ENCODE results near the gene PPM1M.

PPM1M gene

DNA sequence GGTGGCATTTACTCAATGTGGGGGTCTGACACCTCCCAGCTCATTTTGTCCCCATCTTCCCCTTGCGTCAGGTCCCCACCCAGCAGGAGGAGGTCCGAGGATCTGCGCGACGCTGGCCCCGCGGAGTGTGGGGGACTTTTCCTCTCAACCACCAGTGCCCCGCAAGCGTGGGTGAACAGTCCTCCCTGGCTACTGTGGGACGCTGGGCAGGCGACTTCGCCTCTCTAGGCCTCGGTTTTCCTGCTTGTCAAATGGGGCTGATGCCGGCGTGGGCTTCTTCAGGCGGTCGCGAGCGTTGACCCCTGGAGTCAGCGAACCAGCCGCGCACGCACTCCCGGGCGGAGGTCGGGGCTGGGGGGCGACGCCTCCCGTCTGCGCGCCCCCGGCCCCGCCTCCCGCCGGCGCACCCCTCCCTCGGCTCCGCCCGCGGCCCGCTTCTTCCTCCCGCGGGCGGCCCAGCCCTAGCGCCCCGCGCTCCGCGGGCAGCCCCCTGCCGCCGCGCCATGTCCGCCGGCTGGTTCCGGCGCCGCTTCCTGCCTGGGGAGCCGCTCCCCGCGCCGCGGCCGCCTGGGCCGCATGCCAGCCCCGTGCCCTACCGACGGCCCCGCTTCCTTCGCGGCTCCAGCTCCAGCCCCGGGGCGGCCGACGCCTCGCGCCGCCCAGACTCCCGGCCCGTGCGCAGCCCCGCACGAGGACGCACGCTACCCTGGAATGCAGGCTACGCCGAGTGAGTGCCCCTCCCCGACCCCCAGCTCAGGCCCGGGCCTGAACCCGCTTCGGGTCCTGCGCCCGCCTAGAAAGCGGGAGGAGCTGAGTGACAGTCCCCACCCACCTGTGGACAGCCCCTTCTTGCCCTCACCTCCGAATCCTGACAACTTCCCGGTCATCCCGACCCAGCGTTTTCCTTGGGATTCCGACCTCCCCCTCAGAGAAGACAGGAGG, at the start of gene PPM1M:
Gene PPM1M (plus strand): TSS at position 438 of the 942 bp plus-strand sequence. CDS start 66 bp downstream, at position 504.
- DNase-seq, result no peak

DNA sequence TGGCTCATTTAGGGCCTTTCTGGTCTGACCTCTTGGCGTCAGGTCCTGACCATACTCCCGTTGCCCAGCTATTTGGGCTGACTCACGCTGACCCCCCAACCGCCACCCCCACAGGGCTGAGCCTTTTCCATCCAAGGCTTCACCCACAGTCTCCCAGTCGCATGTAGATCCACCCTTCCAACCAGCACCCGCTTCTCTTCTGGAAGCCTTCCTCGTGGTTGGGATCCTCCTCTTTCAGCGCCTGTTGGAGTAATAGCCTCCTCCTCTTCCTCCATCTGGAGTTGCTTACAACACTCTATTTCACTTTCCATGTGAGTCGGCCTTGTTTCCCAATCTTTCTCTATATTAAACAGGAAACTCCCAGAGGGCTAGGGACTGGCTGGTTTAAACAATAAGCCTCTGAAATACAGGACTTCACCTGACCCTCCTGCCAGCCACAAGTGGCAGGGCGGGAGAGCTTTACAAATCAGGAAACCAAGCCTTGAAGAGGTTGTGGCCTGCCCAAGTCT, 49.7 kb upstream of the PPM1M start:
- no peak for DNase-seq

GRCh38 chr3:52196977-52197376, 48.6 kb upstream of the PPM1M start:
- no peak for DNase-seq

DNA sequence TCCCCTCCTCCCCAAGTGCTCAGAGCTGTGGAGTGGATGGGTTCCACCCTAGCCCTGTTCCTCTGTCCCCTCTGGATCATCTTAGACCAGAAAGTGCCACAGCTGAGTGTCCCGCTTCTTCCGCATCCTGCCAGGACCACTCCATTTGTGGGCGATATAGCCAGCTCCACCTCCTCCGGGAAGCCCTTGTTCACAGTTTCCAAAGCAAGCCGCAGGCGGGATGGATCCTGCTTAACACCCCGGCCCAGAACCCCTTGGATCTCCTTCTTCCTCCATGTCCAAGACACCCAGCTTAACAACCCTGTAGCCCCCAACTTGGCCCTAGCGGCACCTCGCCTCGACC, 48.1 kb upstream of the PPM1M start:
- no peak for DNase-seq

GRCh38 chr3:52197842-52198625, 47.5 kb upstream of the PPM1M start, which contains the start of gene ALAS1:
Gene ALAS1 (plus strand): TSS chr3:52198160. CDS start chr3:52199242, 1,082 bp downstream.
- peak; percentile 80 for DNase-seq

GRCh38 chr3:52198643-52199608, 46.6 kb upstream of the PPM1M start:
- no peak for DNase-seq

DNA sequence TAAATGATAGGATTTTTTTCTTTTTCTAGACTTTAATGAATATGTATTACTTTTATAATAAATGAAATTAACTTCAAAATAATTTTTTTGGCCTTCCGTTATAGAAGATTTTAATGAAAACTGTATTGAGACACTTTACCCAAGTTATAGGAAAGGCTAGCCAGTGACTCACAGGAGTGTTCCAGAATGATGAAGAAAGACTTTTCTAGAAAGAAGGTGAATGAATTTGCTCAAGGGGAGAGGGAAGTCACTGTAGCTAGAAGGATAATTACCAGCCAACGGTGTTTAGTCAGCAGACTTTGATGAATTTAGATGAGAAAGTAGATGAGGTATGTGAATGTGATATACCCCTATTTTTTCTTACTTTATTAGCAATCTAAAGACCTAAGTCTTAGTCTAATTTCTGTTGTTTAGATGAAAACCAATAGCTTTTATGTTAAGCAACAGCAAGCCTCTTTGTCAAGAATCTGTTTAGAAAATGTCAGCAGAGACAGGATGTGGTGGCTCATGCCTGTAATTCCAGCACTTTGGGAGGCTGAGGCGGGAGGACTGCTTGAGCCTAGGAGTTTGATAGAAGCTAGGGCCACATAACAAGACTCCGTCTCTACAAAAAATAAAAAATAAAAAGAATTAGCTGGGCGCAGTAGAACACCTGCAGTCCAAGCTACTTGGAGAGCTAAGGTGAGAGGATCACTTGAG, 44.4 kb upstream of the PPM1M start:
- DNase-seq, result no peak

GRCh38 chr3:52202384-52203077, 43.0 kb upstream of the PPM1M start:
- DNase-seq, result no peak

DNA sequence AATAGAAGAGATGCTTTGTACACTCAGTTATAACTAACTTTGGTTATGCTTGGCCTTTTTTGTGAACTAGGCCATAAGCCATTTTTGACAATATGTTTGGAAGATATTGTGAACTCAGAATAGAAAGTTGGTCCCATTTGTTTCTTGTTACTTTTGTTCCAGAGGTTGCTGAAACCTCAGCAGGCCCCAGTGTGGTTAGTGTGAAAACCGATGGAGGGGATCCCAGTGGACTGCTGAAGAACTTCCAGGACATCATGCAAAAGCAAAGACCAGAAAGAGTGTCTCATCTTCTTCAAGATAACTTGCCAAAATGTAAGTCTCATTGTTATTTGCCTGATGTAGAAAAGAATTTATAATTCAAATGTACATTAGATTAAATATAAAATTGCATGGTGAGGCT, 41.9 kb upstream of the PPM1M start:
- DNase-seq, result no peak

DNA sequence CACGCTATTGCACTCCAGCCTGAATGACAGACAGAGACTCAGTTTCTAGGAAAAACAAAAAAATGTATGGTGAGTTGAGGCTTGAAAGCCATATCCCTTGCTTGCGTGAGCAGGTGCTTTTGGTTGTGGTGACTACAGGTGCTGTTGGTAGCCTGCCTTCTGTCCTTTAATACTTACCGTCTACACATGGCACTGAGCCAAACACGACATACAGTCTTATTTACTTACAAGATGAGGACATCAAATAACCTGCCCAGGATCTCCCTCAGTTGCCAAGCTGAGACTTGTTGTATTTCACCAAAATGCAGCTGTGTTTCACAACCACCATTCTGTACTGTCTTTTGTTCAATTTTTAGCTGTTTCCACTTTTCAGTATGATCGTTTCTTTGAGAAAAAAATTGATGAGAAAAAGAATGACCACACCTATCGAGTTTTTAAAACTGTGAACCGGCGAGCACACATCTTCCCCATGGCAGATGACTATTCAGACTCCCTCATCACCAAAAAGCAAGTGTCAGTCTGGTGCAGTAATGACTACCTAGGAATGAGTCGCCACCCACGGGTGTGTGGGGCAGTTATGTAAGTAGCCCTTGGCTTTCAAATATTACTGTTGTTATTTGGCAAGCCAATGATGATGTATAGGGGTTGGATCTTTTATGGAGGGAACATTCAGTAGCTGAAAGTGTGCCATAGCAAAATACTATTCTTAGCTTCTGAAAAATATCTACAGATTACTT, 41.1 kb upstream of the PPM1M start:
- peak; percentile 79 for DNase-seq

DNA sequence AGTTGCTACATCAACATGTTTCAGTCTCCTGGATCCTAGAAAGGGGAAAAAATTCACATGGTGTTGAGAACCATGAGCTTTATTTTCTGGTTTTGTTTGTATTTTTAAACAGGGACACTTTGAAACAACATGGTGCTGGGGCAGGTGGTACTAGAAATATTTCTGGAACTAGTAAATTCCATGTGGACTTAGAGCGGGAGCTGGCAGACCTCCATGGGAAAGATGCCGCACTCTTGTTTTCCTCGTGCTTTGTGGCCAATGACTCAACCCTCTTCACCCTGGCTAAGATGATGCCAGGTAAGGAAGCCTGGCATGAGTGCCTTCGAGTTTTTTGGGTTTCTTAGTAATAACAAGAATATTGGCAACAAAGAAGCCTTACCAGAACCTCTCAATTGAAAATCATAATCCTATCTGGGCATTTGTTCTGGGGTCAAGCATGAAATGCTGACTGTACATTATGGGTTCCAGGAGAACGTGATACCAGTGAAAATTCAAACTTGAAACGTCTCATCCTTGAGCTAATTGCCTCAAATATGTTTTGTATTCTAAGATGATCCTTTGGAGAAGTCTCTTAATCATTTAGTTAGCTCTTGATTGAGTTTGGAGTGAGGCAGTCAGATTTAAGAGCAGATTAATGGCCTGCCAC, 39.7 kb upstream of the PPM1M start:
- DNase-seq, result no peak

DNA sequence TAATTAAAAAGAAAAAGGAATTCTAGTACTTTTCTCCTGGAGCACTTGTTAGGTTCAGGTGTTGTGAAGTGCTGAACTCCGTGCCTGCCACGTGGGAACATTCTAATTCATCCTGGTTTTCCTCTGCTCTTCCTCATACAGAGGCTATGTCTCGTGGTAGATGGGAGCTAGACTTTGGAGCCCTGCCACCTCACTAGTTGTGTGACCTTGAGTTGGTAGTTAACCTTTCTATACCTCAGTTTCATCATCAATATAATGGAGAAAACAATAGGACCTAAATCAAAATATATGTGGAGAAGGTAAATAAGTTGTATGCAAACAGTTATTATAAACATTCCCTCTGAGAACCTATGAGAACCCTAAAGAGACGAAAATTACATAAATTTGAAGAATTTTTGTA, 37.0 kb upstream of the PPM1M start:
- no peak for DNase-seq

DNA sequence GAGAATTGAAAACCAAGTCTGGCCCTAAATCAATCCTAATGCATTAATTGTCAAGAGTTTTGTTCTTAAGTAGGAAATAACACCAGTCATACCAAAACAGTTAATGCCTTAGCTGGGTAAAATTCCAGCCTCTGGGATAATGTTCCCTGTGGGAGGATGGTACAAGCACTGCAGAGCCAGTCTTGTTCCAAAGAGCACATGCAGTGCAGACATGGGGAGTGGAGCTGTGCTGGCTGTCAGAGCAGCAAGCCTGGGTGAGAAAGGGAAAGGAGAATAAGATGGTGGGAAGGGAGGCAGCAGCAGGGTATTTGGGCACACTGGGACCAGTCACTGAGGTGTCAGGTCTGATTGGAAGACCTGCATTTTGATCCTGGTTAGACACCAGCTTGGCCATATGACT, 35.5 kb upstream of the PPM1M start:
- no peak for DNase-seq

GRCh38 chr3:52210550-52211046, 35.0 kb upstream of the PPM1M start:
- peak; percentile 24 for DNase-seq

GRCh38 chr3:52211268-52211891, 34.2 kb upstream of the PPM1M start:
- no peak for DNase-seq

DNA sequence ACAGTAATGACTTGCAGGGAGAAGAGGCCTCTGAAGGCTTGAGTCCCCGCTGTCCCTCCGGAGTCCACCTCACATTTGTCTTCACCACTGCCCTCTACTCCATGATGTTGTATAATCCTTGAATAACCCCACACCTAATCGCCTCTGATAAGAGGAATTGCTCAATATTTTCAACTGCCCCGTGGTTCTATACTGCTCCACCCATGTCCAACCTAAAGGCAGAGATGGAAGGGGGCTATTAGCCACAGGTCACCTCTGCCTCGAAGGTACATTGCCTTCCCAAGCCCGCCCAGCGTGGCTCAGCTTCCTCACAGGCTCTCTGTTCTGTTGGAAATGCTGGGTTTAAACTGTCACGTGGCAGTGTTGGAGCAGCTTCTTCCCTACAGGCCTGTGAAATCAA, 32.6 kb upstream of the PPM1M start:
- no peak for DNase-seq

DNA sequence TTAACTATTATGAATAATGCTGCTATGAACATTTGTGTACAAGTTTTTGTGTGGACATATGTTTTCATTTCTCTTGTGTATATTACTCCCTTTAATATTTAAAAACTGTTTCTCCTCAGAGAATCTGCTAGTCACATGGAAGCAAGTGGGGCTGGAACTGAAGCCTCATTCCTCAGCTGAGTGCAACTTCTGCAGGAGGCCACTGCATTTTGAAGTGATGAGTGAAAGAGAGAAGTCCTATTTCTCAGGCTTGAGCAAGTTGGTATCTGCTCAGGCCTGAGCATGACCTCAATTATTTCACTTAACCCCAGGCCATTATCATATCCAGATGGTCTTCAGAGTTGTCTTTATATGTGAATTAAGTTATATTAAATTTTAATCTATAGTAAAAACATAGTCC, 31.7 kb upstream of the PPM1M start:
- DNase-seq, result no peak

GRCh38 chr3:52215351-52215750, 30.2 kb upstream of the PPM1M start:
- DNase-seq, result no peak

All from NCI-H510A treated with DMSO at 0.1 percent for 48 hours (cell line).